Lung (tissue), 12 donors: Measurements from ENCODE around the gene NEB. TPM values are rescaled to one million over a fixed set of nuclear protein-coding genes. Genes with fewer than 3 reads are reported as not detected.

Source experiments
- ATAC-seq: fragments of 200-7000 bp; cut with Tn5 transposase; one replicate; pipeline ENCODE4 v1.9.1; 2020; ENCODE audit warnings: moderate number of reproducible peaks; ENCODE audit not compliant: insufficient read depth, low FRiP score
- DNase-seq, 3 donors: peaks; one replicate each; pipeline ENCODE4 v3.0.0-alpha.2; 2013 to 2017
- H3K27ac ChIP-seq, 2 donors: one replicate each; pipeline ENCODE4 v1.5.1; 2013; ENCODE audit warnings: mild to moderate bottlenecking in 2 of 2, moderate library complexity in 2 of 2, control low read depth in 1 of 2, inconsistent platforms in 1 of 2, low read depth in 1 of 2, low read length in 1 of 2
- H3K27me3 ChIP-seq, 3 donors: one replicate each; pipeline ENCODE4 v1.5.1; 2013; ENCODE audit warnings: low read length in 2 of 3; ENCODE audit not compliant: control insufficient read depth in 3 of 3, insufficient read depth in 3 of 3
- H3K36me3 ChIP-seq, 4 donors: one replicate each; pipeline ENCODE4 v1.5.1; 2013; ENCODE audit warnings: low read length in 4 of 4, mild to moderate bottlenecking in 1 of 4, moderate library complexity in 1 of 4; ENCODE audit not compliant: control insufficient read depth in 4 of 4, insufficient read depth in 4 of 4
- H3K4me1 ChIP-seq, 5 donors: one replicate each; pipeline ENCODE4 v1.5.1; 2013; ENCODE audit warnings: low read length in 5 of 5, mild to moderate bottlenecking in 2 of 5, moderate library complexity in 1 of 5; ENCODE audit not compliant: control insufficient read depth in 5 of 5, insufficient read depth in 5 of 5
- H3K4me3 ChIP-seq: one replicate; pipeline ENCODE4 v1.5.1; 2013; ENCODE audit warnings: mild to moderate bottlenecking, control low read depth, moderate library complexity
- H3K9ac ChIP-seq, 2 donors: one replicate each; pipeline ENCODE4 v1.5.1; 2013; ENCODE audit warnings: low read length in 2 of 2, control low read depth in 1 of 2; ENCODE audit not compliant: insufficient read depth in 1 of 2
- H3K9me3 ChIP-seq, 4 donors: one replicate each; pipeline ENCODE4 v1.5.1; 2013; ENCODE audit warnings: low read length in 3 of 4, mild to moderate bottlenecking in 1 of 4, moderate library complexity in 1 of 4; ENCODE audit not compliant: control insufficient read depth in 4 of 4, insufficient read depth in 3 of 4
- WGBS, 2 donors: extraction: QIAGEN DNeasy Blood & Tissue Kit; methylation state at CpG; one replicate each; pipeline ENCODE4 v1.1.7; 2013; 5-methylcytosine and 5-hydroxymethylcytosine counted together
- polyA plus RNA-seq, 2 donors: library from polyadenylated mRNA; stranded (reverse); fragments of 200-250 nt; gene quantifications; one replicate each; pipeline ENCODE4 v1.2.1, GENCODE V29; 2013
- total RNA-seq, 2 donors: library from RNA; depleted of rRNA in 1 of 2; stranded (reverse); fragments of >200 nt in 1 of 2; gene quantifications; one replicate each; pipeline ENCODE4 v1.2.1, GENCODE V29; 2014 to 2021
- TF ChIP-seq, protein P1 (sequence below): IDR thresholded peaks from 2 replicates; pipeline ENCODE4 v1.5.1; 2012; ENCODE audit warnings: mild to moderate bottlenecking; ENCODE audit errors: control extremely low read depth, extremely low read depth
- donor health status: control.
- donor health status: control.
- donor health status: Bipolar disorder and iron deficiency.
- donor health status: healthy.
- donor health status: DM: yes; HTN: yes; CAD: no.

Gene NEB
- total and polyA plus RNA-seq, 4 donors = 0.52 to 2.1 (median 1.0) TPM

DNA sequence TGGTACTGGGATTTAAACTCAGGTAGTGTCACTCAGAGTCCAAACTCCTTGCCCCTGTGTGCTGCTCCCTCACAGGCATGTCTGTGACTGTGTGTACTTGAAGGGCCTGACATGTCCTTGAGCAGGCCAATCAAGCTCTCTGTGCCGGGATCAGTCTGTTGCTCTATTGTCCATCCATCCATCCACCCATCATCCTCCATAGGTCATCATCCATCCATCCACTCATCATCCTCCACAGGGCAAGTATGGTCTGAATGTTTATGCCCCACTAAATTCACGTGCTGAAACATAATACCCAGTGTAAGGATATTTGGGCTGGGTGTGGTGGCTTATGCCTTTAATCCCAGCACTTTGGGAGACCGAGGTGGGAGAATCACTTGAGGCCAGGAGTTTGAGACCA, 24.5 kb upstream of the NEB start:
- Histone ChIP-seq H3K9ac (no peak overlapping the region), H3K27ac (no peak overlapping the region), H3K4me3 (no peak overlapping the region), H3K27me3 (no peaks in the 10 kb centered on the region), H3K36me3 (no peaks in the 10 kb centered on the region), H3K4me1 (peaks cover 0 to 12% (median 4%) of the 10 kb centered on the region in 5 donors), H3K9me3 (no peaks in the 10 kb centered on the region)
- ATAC-seq = no peak
- TF ChIP-seq, protein P1, sequence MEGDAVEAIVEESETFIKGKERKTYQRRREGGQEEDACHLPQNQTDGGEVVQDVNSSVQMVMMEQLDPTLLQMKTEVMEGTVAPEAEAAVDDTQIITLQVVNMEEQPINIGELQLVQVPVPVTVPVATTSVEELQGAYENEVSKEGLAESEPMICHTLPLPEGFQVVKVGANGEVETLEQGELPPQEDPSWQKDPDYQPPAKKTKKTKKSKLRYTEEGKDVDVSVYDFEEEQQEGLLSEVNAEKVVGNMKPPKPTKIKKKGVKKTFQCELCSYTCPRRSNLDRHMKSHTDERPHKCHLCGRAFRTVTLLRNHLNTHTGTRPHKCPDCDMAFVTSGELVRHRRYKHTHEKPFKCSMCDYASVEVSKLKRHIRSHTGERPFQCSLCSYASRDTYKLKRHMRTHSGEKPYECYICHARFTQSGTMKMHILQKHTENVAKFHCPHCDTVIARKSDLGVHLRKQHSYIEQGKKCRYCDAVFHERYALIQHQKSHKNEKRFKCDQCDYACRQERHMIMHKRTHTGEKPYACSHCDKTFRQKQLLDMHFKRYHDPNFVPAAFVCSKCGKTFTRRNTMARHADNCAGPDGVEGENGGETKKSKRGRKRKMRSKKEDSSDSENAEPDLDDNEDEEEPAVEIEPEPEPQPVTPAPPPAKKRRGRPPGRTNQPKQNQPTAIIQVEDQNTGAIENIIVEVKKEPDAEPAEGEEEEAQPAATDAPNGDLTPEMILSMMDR = no peak
- DNase-seq = no peak
- 91% methylated on average over 3 of the region's 3 CpGs for WGBS, 2 donors

DNA sequence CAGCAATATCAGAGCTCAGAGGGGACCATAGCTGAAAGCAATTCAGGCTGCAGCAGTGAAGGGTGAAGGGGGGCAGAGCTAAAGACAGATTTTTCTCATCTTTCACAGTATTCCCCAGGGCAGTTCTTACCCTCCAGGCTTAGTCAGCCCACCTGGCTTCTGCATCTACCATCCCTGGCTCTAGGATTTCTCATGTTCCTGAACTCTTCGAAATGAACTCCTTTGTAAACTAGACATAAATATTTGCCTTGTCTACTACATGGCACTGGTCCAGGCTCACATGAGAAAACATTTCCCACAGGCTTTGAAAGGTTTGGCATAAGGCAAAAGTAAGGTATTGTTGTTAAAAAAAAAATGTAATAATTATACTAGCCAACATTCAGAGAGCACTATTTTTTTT, 23.6 kb upstream of the NEB start:
- H3K9me3 ChIP-seq = no peaks in the 10 kb centered on the region
- peaks cover 0 to 12% (median 4%) of the 10 kb centered on the region in 5 donors for H3K4me1 ChIP-seq
- H3K4me3 ChIP-seq = no peak overlapping the region
- no peak overlapping the region for H3K27ac ChIP-seq
- H3K36me3 ChIP-seq = no peaks in the 10 kb centered on the region
- no peak for ATAC-seq
- no peak overlapping the region for H3K9ac ChIP-seq
- no peaks in the 10 kb centered on the region for H3K27me3 ChIP-seq
- TF ChIP-seq, protein P1 = no peak
- DNase-seq = peak in 2 of 3 donors; percentile 48 to 57
- 24 to 50% methylated on average over 1 of the region's 1 CpG for WGBS, 2 donors

DNA sequence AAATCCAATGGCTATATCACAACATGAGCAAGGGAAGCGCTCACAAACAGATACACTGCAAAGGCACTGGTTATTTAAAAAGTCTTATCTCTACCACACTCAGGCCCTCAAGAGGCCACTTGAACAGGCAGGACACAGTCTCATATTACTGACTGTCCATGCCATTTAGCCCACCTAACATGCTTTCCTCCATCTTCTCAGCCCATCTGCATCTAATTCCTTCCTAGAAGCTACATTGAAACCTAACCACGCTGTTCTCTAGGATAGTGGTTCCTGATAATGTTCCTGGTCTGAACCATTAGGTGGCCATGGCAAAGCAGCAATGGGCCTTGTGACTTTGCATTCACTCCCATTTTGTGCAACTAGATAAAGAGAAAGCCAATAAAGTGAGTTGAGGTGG, 22.5 kb upstream of the NEB start:
- Histone ChIP-seq H3K27ac (no peak overlapping the region), H3K36me3 (no peaks in the 10 kb centered on the region), H3K9me3 (no peaks in the 10 kb centered on the region), H3K27me3 (no peaks in the 10 kb centered on the region), H3K4me1 (peaks cover 0 to 12% (median 4%) of the 10 kb centered on the region in 5 donors), H3K4me3 (no peak overlapping the region), H3K9ac (no peak overlapping the region)
- WGBS, 2 donors = 98 to 99% methylated on average over 2 of the region's 2 CpGs
- TF ChIP-seq, protein P1 = no peak
- ATAC-seq (no peak), DNase-seq (no peak)

DNA sequence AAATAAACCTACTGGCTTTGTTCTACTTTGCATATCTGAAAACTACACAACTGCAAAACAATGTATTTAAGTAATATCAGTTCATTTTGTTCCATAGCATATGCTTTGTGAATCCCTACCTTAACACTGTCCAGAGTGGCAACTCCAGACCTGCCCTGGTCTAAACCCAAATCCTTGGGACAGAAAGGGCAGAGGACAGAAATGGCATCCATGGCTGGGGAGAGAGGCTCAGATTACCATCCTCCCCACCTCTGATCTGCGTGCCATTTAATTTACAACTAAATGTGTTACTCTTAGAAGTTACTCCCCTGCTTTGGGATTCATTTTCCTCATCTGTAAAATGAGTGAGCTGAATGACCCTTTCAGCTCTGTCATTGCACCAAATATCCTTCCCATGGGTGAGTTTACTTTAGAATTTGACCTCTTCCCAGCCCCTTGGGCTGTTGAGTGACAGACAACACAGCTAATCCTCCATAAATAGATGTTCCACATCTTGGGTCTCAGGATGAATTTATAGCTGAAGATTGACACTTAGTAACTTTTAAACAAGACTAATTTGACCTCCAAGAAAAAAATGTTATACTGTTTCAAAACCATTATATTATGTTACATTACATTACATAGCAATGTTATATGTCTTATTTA, 20.1 kb upstream of the NEB start:
- Histone ChIP-seq H3K4me1 (peaks cover 0 to 12% (median 4%) of the 10 kb centered on the region in 5 donors), H3K4me3 (no peak overlapping the region), H3K9ac (no peak overlapping the region), H3K27me3 (no peaks in the 10 kb centered on the region), H3K36me3 (no peaks in the 10 kb centered on the region), H3K27ac (no peak overlapping the region), H3K9me3 (no peaks in the 10 kb centered on the region)
- ATAC-seq (no peak), DNase-seq (no peak)
- TF ChIP-seq, protein P1 = no peak
- WGBS, 2 donors = 90 to 96% methylated on average over 1 of the region's 1 CpG
